HEK293 (cell line): ENCODE results near the gene E2F4.

Source experiments
- CTCF ChIA-PET: fragments of 350-600 bp; formaldehyde crosslinking; extraction: SDS; loops from one replicate; lab custom pipeline; 2021; ENCODE audit warnings: antibody characterized with exemption; lab: Yijun Ruan, JAX
- POLR2A ChIA-PET: fragments of 300-600 bp; formaldehyde crosslinking; extraction: SDS; loops from one replicate; lab custom pipeline; 2020; ENCODE audit warnings: antibody characterized with exemption, inconsistent platforms; lab: Yijun Ruan, JAX
- H3K27ac ChIP-seq: fragments of 200-500 bp; sonication (Bioruptor generic); 2 replicates; pipeline ENCODE4 v1.5.1; 2014; ENCODE audit warnings: low read depth, low read length, control low read depth, inconsistent platforms; ENCODE audit errors: extremely low read depth
- H3K36me3 ChIP-seq, 2 experiments: fragments of 200-500 bp in 1 of 2; sonication (Bioruptor generic) in 1 of 2; 1 replicate in 1 of 2; 2 replicates in 1 of 2; pipeline ENCODE4 v1.5.1; 2014 to 2017; ENCODE audit warnings: inconsistent platforms in 2 of 2, low read length in 2 of 2; ENCODE audit not compliant: control insufficient read depth in 2 of 2, insufficient read depth in 1 of 2
- H3K4me1 ChIP-seq: fragments of 200-500 bp; sonication (Bioruptor generic); 2 replicates; pipeline ENCODE4 v1.5.1; 2014; ENCODE audit warnings: mild to moderate bottlenecking, low read length, inconsistent platforms; ENCODE audit not compliant: control insufficient read depth, insufficient read depth
- H3K4me3 ChIP-seq: 2 replicates; pipeline ENCODE4 v1.5.1; 2011; ENCODE audit warnings: low read depth, mild to moderate bottlenecking, control low read depth, low read length, moderate library complexity
- H3K9me3 ChIP-seq: fragments of 200-500 bp; sonication (Bioruptor generic); 2 replicates; pipeline ENCODE4 v1.5.1; 2014; ENCODE audit warnings: low read depth, low read length, inconsistent platforms; ENCODE audit not compliant: control insufficient read depth, insufficient read depth
- SP7 ChIP-seq: fragments of 450-650 bp; formaldehyde crosslinking; IDR thresholded peaks from 2 replicates; pipeline ENCODE4 v1.5.1; 2016; ENCODE audit warnings: missing biosample characterization, missing genetic modification characterization
- TRIM28 ChIP-seq: IDR thresholded peaks from 2 replicates; pipeline ENCODE4 v1.6.1; 2011; ENCODE audit warnings: low read length, control low read depth, borderline replicate concordance
- ZBTB17 ChIP-seq: fragments of 450-650 bp; formaldehyde crosslinking; IDR thresholded peaks from 2 replicates; pipeline ENCODE4 v1.5.1; 2016; ENCODE audit warnings: missing biosample characterization, missing genetic modification characterization
- ZBTB20 ChIP-seq: fragments of 450-650 bp; formaldehyde crosslinking; IDR thresholded peaks from 2 replicates; pipeline ENCODE4 v1.5.1; 2016; ENCODE audit warnings: missing biosample characterization, missing genetic modification characterization
- ZFP3 ChIP-seq: fragments of 450-650 bp; formaldehyde crosslinking; IDR thresholded peaks from 2 replicates; pipeline ENCODE4 v1.5.1; 2016; ENCODE audit warnings: low read depth, missing biosample characterization, missing genetic modification characterization
- ZFP41 ChIP-seq: fragments of 450-650 bp; formaldehyde crosslinking; IDR thresholded peaks from 2 replicates; pipeline ENCODE4 v1.5.1; 2016; ENCODE audit warnings: missing biosample characterization, missing genetic modification characterization, borderline replicate concordance
- ZNF112 ChIP-seq: fragments of 450-650 bp; formaldehyde crosslinking; IDR thresholded peaks from 2 replicates; pipeline ENCODE4 v1.5.0; 2017; ENCODE audit warnings: missing biosample characterization, missing genetic modification characterization
- ZNF155 ChIP-seq: fragments of 450-650 bp; formaldehyde crosslinking; IDR thresholded peaks from 2 replicates; pipeline ENCODE4 v1.5.1; 2016; ENCODE audit warnings: missing biosample characterization, missing genetic modification characterization
- ZNF214 ChIP-seq: fragments of 450-650 bp; formaldehyde crosslinking; IDR thresholded peaks from 2 replicates; pipeline ENCODE4 v1.5.1; 2017; ENCODE audit warnings: missing biosample characterization, mild to moderate bottlenecking, missing genetic modification characterization, borderline replicate concordance
- ZNF335 ChIP-seq: fragments of 450-650 bp; formaldehyde crosslinking; conservative IDR thresholded peaks from 2 replicates; pipeline ENCODE4 v1.5.1; 2016; ENCODE audit warnings: missing biosample characterization, missing genetic modification characterization
- ZNF426 ChIP-seq: fragments of 450-650 bp; formaldehyde crosslinking; IDR thresholded peaks from 2 replicates; pipeline ENCODE4 v1.5.1; 2017; ENCODE audit warnings: missing biosample characterization, missing genetic modification characterization, mild to moderate bottlenecking, inconsistent platforms, moderate library complexity
- ZNF701 ChIP-seq: fragments of 450-650 bp; formaldehyde crosslinking; IDR thresholded peaks from 2 replicates; pipeline ENCODE4 v1.5.1; 2016; ENCODE audit warnings: missing biosample characterization, missing genetic modification characterization
- ZNF76 ChIP-seq: fragments of 450-650 bp; formaldehyde crosslinking; IDR thresholded peaks from 2 replicates; pipeline ENCODE4; 2016; ENCODE audit warnings: low read depth, missing biosample characterization, missing genetic modification characterization, borderline replicate concordance
- TF ChIP-seq, protein P1 (sequence below): fragments of 450-650 bp; formaldehyde crosslinking; IDR thresholded peaks from 2 replicates; pipeline ENCODE4 v1.5.1; 2017; ENCODE audit warnings: missing biosample characterization, missing genetic modification characterization
- TF ChIP-seq, protein P2 (sequence below): fragments of 450-650 bp; formaldehyde crosslinking; conservative IDR thresholded peaks from 2 replicates; pipeline ENCODE4 v1.5.1; 2016; ENCODE audit warnings: low read depth, missing biosample characterization, missing genetic modification characterization
- TF ChIP-seq, protein P3 (sequence below): fragments of 450-650 bp; formaldehyde crosslinking; IDR thresholded peaks from 2 replicates; pipeline ENCODE4 v1.5.1; 2016; ENCODE audit warnings: missing biosample characterization, missing genetic modification characterization
- TF ChIP-seq, protein P4 (sequence below): fragments of 450-650 bp; formaldehyde crosslinking; IDR thresholded peaks from 2 replicates; pipeline ENCODE4 v1.5.1; 2017; ENCODE audit warnings: missing biosample characterization, missing genetic modification characterization

Gene E2F4

DNA sequence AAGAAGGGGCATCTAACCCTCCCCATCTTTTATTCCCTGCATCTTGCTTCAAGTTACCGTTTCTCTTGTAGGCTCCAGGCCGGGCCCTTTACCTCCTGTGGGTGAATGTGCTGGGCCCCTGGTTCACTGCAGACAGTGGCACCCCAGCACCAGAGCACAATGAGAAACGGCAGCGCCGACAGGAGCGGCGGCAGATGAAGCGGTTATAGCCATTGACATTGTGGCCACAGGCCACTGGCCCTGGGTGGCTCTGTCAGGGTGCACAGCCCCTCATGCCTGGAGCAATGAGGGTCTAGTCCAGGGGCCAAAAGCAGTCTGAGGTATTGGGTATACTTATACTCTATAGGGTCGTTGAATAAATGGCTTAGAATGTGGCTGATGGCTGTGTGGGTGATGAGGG, 37.0 kb downstream of the E2F4 start:
- ChIA-PET POLR2A (interaction anchor here (1.3 to 10.0 kb wide), 2 partner anchors 18 to 31 kb away, joined by 4 to 109 read pairs; partner anchors contain the start of genes FHOD1 and SLC9A5), CTCF (no interaction called here)
- Histone ChIP-seq H3K36me3 (peaks cover 4 to 53% of the 10 kb centered on the region in 2 experiments; a peak in 2 of 3 replicates), H3K27ac (no peak overlapping the region), H3K4me1 (no peaks in the 10 kb centered on the region), H3K9me3 (no peaks in the 10 kb centered on the region), H3K4me3 (no peak overlapping the region)
- TF ChIP-seq ZNF335 (tag by site-specific recombination) (no peak), TRIM28 (no peak), SP7 (tag by site-specific recombination) (no peak), ZNF112 (tag by site-specific recombination) (no peak)
- TF ChIP-seq, protein P1, sequence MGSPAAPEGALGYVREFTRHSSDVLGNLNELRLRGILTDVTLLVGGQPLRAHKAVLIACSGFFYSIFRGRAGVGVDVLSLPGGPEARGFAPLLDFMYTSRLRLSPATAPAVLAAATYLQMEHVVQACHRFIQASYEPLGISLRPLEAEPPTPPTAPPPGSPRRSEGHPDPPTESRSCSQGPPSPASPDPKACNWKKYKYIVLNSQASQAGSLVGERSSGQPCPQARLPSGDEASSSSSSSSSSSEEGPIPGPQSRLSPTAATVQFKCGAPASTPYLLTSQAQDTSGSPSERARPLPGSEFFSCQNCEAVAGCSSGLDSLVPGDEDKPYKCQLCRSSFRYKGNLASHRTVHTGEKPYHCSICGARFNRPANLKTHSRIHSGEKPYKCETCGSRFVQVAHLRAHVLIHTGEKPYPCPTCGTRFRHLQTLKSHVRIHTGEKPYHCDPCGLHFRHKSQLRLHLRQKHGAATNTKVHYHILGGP (tag by site-specific recombination): no peak

DNA sequence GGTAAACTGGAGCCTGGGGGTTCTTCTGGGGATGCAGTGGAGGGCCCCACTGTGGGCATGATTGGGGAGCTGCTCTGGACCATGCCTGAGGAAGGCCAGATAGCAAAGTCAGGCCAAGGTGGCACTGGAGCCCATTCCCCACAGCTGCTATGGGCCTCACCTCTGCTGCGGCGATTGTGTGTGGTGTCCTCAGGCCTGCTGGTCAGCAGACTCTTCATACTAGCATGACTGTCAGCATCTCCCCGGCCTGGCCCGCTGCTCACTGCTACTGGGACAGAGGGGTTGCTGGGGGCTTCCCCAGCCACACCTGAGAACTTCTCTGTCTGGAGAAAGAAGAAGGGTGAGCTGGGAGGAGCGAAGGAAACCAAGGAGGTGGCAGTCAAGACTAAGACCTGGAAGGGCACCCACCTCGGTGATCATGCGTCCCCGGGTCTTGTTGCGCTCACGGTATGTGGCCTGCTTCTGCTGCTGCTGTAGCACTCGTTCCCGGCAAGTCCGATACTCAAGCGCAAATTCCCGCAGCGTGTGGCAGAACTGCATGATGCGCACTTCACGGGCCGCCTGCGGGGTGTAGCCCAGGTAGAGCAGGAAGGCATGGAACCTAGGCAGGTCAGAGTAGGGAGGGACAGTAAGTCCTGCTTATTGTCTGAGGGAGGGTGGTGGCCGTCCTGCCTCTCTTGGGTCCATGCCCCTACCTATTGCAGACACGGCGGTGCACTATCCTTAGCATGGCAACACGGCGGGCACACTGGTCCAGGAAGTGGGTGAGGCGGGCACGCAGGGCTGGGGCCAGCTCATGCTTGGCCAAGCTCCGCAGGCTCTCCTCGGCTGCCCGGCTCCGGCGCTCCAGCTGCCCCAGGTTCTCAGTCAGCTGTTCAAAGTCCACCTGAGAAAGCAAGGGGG, 38.2 kb downstream of the E2F4 start:
- TF ChIP-seq, protein P2, sequence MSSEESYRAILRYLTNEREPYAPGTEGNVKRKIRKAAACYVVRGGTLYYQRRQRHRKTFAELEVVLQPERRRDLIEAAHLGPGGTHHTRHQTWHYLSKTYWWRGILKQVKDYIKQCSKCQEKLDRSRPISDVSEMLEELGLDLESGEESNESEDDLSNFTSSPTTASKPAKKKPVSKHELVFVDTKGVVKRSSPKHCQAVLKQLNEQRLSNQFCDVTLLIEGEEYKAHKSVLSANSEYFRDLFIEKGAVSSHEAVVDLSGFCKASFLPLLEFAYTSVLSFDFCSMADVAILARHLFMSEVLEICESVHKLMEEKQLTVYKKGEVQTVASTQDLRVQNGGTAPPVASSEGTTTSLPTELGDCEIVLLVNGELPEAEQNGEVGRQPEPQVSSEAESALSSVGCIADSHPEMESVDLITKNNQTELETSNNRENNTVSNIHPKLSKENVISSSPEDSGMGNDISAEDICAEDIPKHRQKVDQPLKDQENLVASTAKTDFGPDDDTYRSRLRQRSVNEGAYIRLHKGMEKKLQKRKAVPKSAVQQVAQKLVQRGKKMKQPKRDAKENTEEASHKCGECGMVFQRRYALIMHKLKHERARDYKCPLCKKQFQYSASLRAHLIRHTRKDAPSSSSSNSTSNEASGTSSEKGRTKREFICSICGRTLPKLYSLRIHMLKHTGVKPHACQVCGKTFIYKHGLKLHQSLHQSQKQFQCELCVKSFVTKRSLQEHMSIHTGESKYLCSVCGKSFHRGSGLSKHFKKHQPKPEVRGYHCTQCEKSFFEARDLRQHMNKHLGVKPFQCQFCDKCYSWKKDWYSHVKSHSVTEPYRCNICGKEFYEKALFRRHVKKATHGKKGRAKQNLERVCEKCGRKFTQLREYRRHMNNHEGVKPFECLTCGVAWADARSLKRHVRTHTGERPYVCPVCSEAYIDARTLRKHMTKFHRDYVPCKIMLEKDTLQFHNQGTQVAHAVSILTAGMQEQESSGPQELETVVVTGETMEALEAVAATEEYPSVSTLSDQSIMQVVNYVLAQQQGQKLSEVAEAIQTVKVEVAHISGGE (tag by site-specific recombination): no peak
- no peak for TF ChIP-seq ZNF426
- no peak for TF ChIP-seq ZBTB20
- TF ChIP-seq ZBTB17: no peak
- no peak for TF ChIP-seq ZFP41
- no peak for TF ChIP-seq ZNF155 (tag by site-specific recombination)
- TF ChIP-seq ZFP3 (tag by site-specific recombination): no peak
- POLR2A ChIA-PET: interaction anchor here (10.0 kb wide), 1 partner anchor 17 kb away, joined by 109 read pairs; the partner anchor contains the start of genes FHOD1 and SLC9A5
- no peak overlapping the region for H3K4me3 ChIP-seq
- CTCF ChIA-PET: no interaction called here
- peaks cover 4 to 63% of the 10 kb centered on the region in 2 experiments; a peak in 2 of 3 replicates for H3K36me3 ChIP-seq
- no peaks in the 10 kb centered on the region for H3K9me3 ChIP-seq
- H3K27ac ChIP-seq: no peak overlapping the region
- no peaks in the 10 kb centered on the region for H3K4me1 ChIP-seq

DNA sequence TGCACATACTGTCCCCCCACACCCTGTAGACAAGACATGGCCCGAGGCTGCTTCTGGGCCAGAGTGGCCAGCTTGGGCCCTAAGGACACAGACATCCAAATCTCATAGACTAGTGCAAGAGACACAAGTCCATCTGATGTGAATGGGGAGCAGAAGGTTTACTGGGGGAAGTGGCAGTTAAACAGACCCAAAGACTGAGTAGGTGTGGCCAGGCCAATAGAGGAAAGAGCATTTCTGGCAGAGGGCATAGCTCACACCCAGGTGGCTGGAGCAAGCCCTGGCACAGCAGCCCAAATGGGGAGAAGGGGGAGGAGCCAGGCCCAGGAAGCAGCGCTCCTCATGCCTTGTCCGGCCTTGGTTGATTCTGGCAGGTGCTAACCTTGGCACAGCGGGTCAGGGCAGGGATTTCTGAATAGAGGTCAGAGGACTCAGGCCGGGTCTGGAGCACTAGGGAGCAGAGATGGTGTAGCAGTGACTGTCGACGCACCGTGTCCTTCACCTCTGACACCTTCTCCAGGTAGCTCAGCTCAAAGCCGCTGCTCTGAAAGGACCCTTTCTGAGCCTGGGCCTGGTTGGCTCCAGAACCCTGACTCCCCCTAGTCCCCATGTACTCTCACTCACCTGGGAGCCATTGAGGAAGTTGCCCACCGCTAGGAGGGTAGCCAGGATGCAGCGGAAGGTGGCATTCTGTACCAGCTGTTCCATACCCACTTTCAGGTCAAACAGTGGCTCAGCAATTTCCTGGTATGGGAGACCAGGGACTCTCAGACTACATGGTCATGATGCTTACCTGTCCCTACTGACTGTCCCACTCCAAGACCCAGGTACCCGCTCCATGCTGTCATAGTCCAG, 39.1 kb downstream of the E2F4 start:
- H3K27ac ChIP-seq: no peak overlapping the region
- POLR2A ChIA-PET: interaction anchor here (0.8 to 10.0 kb wide), 2 partner anchors 16 kb away, joined by 3 to 109 read pairs; partner anchors contain the start of genes FHOD1 and SLC9A5
- CTCF ChIA-PET: interaction anchor here (0.6 to 2.1 kb wide), 3 partner anchors 15 to 337 kb away, joined by 3 to 4 read pairs (median 3); no protein-coding TSS in a partner anchor
- H3K4me1 ChIP-seq: no peaks in the 10 kb centered on the region
- H3K36me3 ChIP-seq: peaks cover 5 to 71% of the 10 kb centered on the region in 2 experiments; a peak in 2 of 3 replicates
- no peaks in the 10 kb centered on the region for H3K9me3 ChIP-seq
- H3K4me3 ChIP-seq: no peak overlapping the region
- no peak for TF ChIP-seq ZNF214 (tag by site-specific recombination)
- no peak for TF ChIP-seq ZNF701
- TF ChIP-seq, protein P3, sequence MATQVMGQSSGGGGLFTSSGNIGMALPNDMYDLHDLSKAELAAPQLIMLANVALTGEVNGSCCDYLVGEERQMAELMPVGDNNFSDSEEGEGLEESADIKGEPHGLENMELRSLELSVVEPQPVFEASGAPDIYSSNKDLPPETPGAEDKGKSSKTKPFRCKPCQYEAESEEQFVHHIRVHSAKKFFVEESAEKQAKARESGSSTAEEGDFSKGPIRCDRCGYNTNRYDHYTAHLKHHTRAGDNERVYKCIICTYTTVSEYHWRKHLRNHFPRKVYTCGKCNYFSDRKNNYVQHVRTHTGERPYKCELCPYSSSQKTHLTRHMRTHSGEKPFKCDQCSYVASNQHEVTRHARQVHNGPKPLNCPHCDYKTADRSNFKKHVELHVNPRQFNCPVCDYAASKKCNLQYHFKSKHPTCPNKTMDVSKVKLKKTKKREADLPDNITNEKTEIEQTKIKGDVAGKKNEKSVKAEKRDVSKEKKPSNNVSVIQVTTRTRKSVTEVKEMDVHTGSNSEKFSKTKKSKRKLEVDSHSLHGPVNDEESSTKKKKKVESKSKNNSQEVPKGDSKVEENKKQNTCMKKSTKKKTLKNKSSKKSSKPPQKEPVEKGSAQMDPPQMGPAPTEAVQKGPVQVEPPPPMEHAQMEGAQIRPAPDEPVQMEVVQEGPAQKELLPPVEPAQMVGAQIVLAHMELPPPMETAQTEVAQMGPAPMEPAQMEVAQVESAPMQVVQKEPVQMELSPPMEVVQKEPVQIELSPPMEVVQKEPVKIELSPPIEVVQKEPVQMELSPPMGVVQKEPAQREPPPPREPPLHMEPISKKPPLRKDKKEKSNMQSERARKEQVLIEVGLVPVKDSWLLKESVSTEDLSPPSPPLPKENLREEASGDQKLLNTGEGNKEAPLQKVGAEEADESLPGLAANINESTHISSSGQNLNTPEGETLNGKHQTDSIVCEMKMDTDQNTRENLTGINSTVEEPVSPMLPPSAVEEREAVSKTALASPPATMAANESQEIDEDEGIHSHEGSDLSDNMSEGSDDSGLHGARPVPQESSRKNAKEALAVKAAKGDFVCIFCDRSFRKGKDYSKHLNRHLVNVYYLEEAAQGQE (tag by site-specific recombination): no peak
- TF ChIP-seq ZNF76 (tag by site-specific recombination): no peak
- TF ChIP-seq, protein P4, sequence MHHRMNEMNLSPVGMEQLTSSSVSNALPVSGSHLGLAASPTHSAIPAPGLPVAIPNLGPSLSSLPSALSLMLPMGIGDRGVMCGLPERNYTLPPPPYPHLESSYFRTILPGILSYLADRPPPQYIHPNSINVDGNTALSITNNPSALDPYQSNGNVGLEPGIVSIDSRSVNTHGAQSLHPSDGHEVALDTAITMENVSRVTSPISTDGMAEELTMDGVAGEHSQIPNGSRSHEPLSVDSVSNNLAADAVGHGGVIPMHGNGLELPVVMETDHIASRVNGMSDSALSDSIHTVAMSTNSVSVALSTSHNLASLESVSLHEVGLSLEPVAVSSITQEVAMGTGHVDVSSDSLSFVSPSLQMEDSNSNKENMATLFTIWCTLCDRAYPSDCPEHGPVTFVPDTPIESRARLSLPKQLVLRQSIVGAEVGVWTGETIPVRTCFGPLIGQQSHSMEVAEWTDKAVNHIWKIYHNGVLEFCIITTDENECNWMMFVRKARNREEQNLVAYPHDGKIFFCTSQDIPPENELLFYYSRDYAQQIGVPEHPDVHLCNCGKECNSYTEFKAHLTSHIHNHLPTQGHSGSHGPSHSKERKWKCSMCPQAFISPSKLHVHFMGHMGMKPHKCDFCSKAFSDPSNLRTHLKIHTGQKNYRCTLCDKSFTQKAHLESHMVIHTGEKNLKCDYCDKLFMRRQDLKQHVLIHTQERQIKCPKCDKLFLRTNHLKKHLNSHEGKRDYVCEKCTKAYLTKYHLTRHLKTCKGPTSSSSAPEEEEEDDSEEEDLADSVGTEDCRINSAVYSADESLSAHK: no peak
